Right lobe of liver (tissue), 4 donors: ENCODE results near the gene ABCG2.

Experiments used
- POLR2A ChIP-seq: fragments of 450-650 bp; IDR thresholded peaks from one replicate; pipeline ENCODE4 v1.6.1; 2017; ENCODE audit warnings: antibody characterized with exemption, mild to moderate bottlenecking
- TF ChIP-seq, protein P1 (sequence below), 4 donors: fragments of 200-600 bp in 3 of 4; fragments of 450-650 bp in 1 of 4; IDR thresholded peaks; one replicate each; pipeline versions ENCODE4 v1.5.1 to v1.8.0; 2016 to 2022; ENCODE audit warnings: antibody characterized with exemption in 4 of 4, mild to moderate bottlenecking in 2 of 4
- donor health status: DM: no; HTN: no; CAD: no.
- donor health status: DM: no; HTN: no; CAD: no.
- donor health status: DM: no; HTN: yes; CAD: no.

DNA sequence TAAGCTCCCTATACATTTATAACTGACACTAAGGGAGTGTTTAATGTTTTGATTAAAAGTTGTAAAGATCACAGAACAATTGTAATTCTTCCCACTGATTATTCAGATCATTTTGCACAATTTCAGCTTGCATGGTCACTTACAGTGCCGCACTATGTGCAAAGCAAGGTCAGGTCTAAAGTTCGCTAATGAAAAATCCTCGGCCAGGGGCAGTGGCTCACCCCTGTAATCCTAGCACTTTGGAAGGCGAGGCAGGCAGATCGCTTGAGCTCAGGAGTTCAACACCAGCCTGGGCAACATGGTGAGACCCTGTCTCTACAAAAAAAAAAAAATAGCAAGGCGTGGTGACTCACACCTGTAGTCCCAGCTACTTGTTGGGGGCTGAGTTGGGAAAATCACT is 94.0 kb downstream of the ABCG2 start:
- TF ChIP-seq, protein P1, sequence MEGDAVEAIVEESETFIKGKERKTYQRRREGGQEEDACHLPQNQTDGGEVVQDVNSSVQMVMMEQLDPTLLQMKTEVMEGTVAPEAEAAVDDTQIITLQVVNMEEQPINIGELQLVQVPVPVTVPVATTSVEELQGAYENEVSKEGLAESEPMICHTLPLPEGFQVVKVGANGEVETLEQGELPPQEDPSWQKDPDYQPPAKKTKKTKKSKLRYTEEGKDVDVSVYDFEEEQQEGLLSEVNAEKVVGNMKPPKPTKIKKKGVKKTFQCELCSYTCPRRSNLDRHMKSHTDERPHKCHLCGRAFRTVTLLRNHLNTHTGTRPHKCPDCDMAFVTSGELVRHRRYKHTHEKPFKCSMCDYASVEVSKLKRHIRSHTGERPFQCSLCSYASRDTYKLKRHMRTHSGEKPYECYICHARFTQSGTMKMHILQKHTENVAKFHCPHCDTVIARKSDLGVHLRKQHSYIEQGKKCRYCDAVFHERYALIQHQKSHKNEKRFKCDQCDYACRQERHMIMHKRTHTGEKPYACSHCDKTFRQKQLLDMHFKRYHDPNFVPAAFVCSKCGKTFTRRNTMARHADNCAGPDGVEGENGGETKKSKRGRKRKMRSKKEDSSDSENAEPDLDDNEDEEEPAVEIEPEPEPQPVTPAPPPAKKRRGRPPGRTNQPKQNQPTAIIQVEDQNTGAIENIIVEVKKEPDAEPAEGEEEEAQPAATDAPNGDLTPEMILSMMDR (IDR thresholded peaks at IDR 0.05) = no peak
- no peak for TF ChIP-seq POLR2A
